H9 (cell line): ENCODE measurements around the gene ASIC3. TPM values are rescaled to one million over a fixed set of nuclear protein-coding genes. Genes with fewer than 3 reads are reported as not detected.

Source experiments
- DNase-seq: peaks from one replicate; pipeline ENCODE4 v3.0.0-alpha.2; 2017
- H2AFZ ChIP-seq: one replicate; pipeline ENCODE4 v1.6.1; 2013; ENCODE audit warnings: mild to moderate bottlenecking, low read length, control low read depth, moderate library complexity
- H2AK5ac ChIP-seq: 2 replicates; pipeline ENCODE4 v1.6.1; 2013; ENCODE audit warnings: low read length, control low read depth, mixed read lengths; ENCODE audit not compliant: insufficient read length
- H2BK120ac ChIP-seq: one replicate; pipeline ENCODE4 v1.6.1; 2013; ENCODE audit warnings: low read depth, mild to moderate bottlenecking, low read length, control low read depth, inconsistent platforms; ENCODE audit not compliant: poor library complexity, severe bottlenecking
- H2BK12ac ChIP-seq: 2 replicates; pipeline ENCODE4 v1.6.1; 2013; ENCODE audit warnings: low read length, control low read depth, mixed read lengths, low read depth; ENCODE audit not compliant: insufficient read length
- H2BK15ac ChIP-seq: 2 replicates; pipeline ENCODE4 v1.6.1; 2013; ENCODE audit warnings: low read depth, low read length, control low read depth
- H2BK20ac ChIP-seq: one replicate; pipeline ENCODE4 v1.6.1; 2013; ENCODE audit warnings: low read depth, mild to moderate bottlenecking, low read length, control low read depth, inconsistent platforms; ENCODE audit not compliant: poor library complexity, severe bottlenecking
- H2BK5ac ChIP-seq: 2 replicates; pipeline ENCODE4 v1.6.1; 2013; ENCODE audit warnings: low read length, control low read depth, mixed read lengths; ENCODE audit not compliant: insufficient read length
- H3K14ac ChIP-seq: 2 replicates; pipeline ENCODE4 v1.6.1; 2013; ENCODE audit warnings: low read length, control low read depth; ENCODE audit not compliant: insufficient read depth
- H3K18ac ChIP-seq: 2 replicates; pipeline ENCODE4 v1.6.1; 2013; ENCODE audit warnings: low read depth, mild to moderate bottlenecking, mixed read lengths, low read length, control low read depth; ENCODE audit not compliant: insufficient read length
- H3K23ac ChIP-seq: 2 replicates; pipeline ENCODE4 v1.6.1; 2013; ENCODE audit warnings: low read length, control low read depth, mixed read lengths, low read depth; ENCODE audit not compliant: insufficient read length
- H3K23me2 ChIP-seq: 2 replicates; pipeline ENCODE4 v1.6.1; 2013; ENCODE audit warnings: low read depth, mild to moderate bottlenecking, mixed read lengths, low read length, control low read depth; ENCODE audit not compliant: insufficient read length, poor library complexity, severe bottlenecking
- H3K27ac ChIP-seq: 2 replicates; pipeline ENCODE4 v1.5.1; 2013; ENCODE audit warnings: low read length, control low read depth, mixed read lengths, low read depth; ENCODE audit not compliant: insufficient read length
- H3K27me3 ChIP-seq: 2 replicates; pipeline ENCODE4 v1.6.1; 2013; ENCODE audit warnings: low read length, control low read depth, inconsistent platforms; ENCODE audit not compliant: insufficient read depth
- H3K4ac ChIP-seq: 2 replicates; pipeline ENCODE4 v1.6.1; 2013; ENCODE audit warnings: low read depth, mild to moderate bottlenecking, control low read depth, inconsistent platforms, low read length, moderate library complexity
- H3K4me1 ChIP-seq: 2 replicates; pipeline ENCODE4 v1.6.1; 2013; ENCODE audit warnings: low read length, control low read depth, inconsistent platforms; ENCODE audit not compliant: insufficient read depth
- H3K4me2 ChIP-seq: 2 replicates; pipeline ENCODE4 v1.6.1; 2013; ENCODE audit warnings: low read length, control low read depth, mixed read lengths; ENCODE audit not compliant: insufficient read length, insufficient read depth
- H3K56ac ChIP-seq: 2 replicates; pipeline ENCODE4 v1.6.1; 2013; ENCODE audit warnings: low read depth, mild to moderate bottlenecking, mixed read lengths, low read length, control low read depth; ENCODE audit not compliant: insufficient read length
- H3K79me1 ChIP-seq: 2 replicates; pipeline ENCODE4 v1.6.1; 2013; ENCODE audit warnings: low read depth, mild to moderate bottlenecking, moderate library complexity, low read length, control low read depth, inconsistent platforms; ENCODE audit not compliant: insufficient read depth, poor library complexity, severe bottlenecking
- H3K79me2 ChIP-seq: 2 replicates; pipeline ENCODE4 v1.6.1; 2013; ENCODE audit warnings: low read length, control low read depth, inconsistent platforms; ENCODE audit not compliant: insufficient read depth
- H3K9ac ChIP-seq: 2 replicates; pipeline ENCODE4 v1.6.1; 2013; ENCODE audit warnings: low read length, control low read depth, mixed read lengths; ENCODE audit not compliant: insufficient read length; ENCODE audit errors: extremely low read depth
- H3K9me3 ChIP-seq: one replicate; pipeline ENCODE4 v1.6.1; 2013; ENCODE audit warnings: low read depth, low read length, inconsistent platforms; ENCODE audit not compliant: control insufficient read depth
- H3T11ph ChIP-seq: one replicate; pipeline ENCODE4 v1.6.1; 2013; ENCODE audit warnings: mild to moderate bottlenecking, low read length, control low read depth, inconsistent platforms
- H4K20me1 ChIP-seq: one replicate; pipeline ENCODE4 v1.6.1; 2013; ENCODE audit not compliant: control insufficient read depth, insufficient read length, insufficient read depth
- H4K5ac ChIP-seq: 2 replicates; pipeline ENCODE4 v1.6.1; 2013; ENCODE audit warnings: low read depth, mild to moderate bottlenecking, mixed read lengths, low read length, control low read depth; ENCODE audit not compliant: insufficient read length
- H4K8ac ChIP-seq: replicated peaks from 2 replicates; pipeline ENCODE4 v1.6.1; 2013; ENCODE audit warnings: low read length, control low read depth, mixed read lengths, low read depth; ENCODE audit not compliant: insufficient read length
- H4K91ac ChIP-seq: 2 replicates; pipeline ENCODE4 v1.6.1; 2013; ENCODE audit warnings: low read depth, mild to moderate bottlenecking, moderate library complexity, mixed read lengths, low read length, control low read depth; ENCODE audit not compliant: insufficient read length
- H3K27ac Mint-ChIP-seq, 3 experiments: 2 replicates in 2 of 3; 3 replicates in 1 of 3; pipeline ENCODE4 v1.8.0; 2020 to 2021; ENCODE audit warnings: mixed read lengths in 3 of 3, mild to moderate bottlenecking in 1 of 3, moderate library complexity in 1 of 3
- H3K27me3 Mint-ChIP-seq: 2 replicates; pipeline ENCODE4 v1.8.0; 2021; ENCODE audit warnings: low read depth, mild to moderate bottlenecking, moderate library complexity, mixed read lengths
- H3K36me3 Mint-ChIP-seq, 3 experiments: 2 replicates in 2 of 3; 3 replicates in 1 of 3; pipeline ENCODE4 v1.8.0; 2020 to 2021; ENCODE audit warnings: low read depth in 3 of 3, mixed read lengths in 3 of 3; ENCODE audit not compliant: insufficient read depth in 1 of 3
- H3K4me1 Mint-ChIP-seq, 2 experiments: 2 replicates each; pipeline ENCODE4 v1.8.0; 2020; ENCODE audit warnings: mixed read lengths in 2 of 2
- H3K4me3 Mint-ChIP-seq, 2 experiments: 2 replicates in 1 of 2; 3 replicates in 1 of 2; pipeline ENCODE4 v1.8.0; 2020 to 2021; ENCODE audit warnings: mild to moderate bottlenecking in 2 of 2, mixed read lengths in 2 of 2, moderate library complexity in 1 of 2
- H3K9me3 Mint-ChIP-seq, 2 experiments: 2 replicates in 1 of 2; 3 replicates in 1 of 2; pipeline ENCODE4 v1.8.0; 2020; ENCODE audit warnings: mild to moderate bottlenecking in 2 of 2, mixed read lengths in 2 of 2, moderate library complexity in 1 of 2
- WGBS: extraction: QIAGEN DNeasy Blood & Tissue Kit; methylation state at CpG from one replicate; pipeline ENCODE4 v1.1.7; 2013; ENCODE audit warnings: missing lambda C conversion rate, low lambda C conversion rate, mixed read lengths; ENCODE audit not compliant: insufficient read length; ENCODE audit errors: extremely low coverage; 5-methylcytosine and 5-hydroxymethylcytosine counted together
- total RNA-seq: library from RNA; stranded (reverse); gene quantifications from 2 replicates; pipeline ENCODE4 v1.2.1, GENCODE V29; 2021
- TF ChIP-seq, protein P1 (sequence below): fragments of 200-600 bp; sonication (generic); conservative IDR thresholded peaks from 3 replicates; pipeline ENCODE4 v1.8.0; 2021; ENCODE audit warnings: antibody characterized with exemption, mild to moderate bottlenecking

Gene ASIC3
- total RNA-seq, 1 experiment from 2014 or later = 1.7 TPM

DNA sequence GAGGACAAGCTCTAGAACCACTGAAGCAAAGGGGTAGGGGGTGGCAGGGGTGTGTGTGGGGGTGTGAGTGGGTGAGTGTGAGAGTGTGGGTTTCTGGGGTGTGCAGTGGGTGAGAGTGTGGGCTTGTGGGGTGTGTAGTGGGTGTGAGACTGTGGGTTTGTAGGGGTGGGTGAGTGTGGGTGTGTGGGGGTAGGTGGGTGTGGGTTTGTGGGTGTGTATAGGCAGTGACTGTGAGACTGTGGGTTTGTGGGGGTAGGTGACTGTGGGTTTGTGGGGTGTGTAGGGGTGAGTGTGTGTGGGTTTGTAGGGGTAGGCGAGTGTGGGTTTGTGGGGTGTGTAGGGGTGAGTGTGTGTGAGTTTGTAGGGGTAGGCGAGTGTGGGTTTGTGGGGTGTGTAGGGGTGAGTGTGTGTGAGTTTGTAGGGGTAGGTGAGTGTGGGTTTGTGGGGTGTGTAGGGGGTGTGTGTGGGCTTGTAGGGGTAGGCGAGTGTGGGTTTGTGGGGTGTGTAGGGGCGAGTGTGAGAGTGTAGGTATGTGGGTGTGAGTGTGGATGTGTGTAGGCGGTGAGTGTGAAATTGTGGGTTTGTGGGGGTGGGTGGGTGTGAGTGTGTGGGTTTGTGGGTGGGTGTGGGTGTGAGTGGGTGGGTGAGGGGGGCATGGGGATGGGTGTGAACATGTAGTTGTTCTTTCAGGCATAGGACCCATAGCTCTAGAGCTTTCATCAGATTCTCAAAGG lies 48.7 kb upstream of the ASIC3 start:
- H2BK12ac ChIP-seq = no peak overlapping the region
- no peaks in the 10 kb centered on the region for H4K20me1 ChIP-seq
- no peaks in the 10 kb centered on the region for H3K79me2 ChIP-seq
- H3K56ac ChIP-seq = no peak overlapping the region
- no peak overlapping the region for H3K9ac ChIP-seq
- H3K27ac ChIP-seq = no peak overlapping the region
- no peak overlapping the region for H3T11ph ChIP-seq
- H3K27ac Mint-ChIP-seq = no peak overlapping the region
- TF ChIP-seq, protein P1, sequence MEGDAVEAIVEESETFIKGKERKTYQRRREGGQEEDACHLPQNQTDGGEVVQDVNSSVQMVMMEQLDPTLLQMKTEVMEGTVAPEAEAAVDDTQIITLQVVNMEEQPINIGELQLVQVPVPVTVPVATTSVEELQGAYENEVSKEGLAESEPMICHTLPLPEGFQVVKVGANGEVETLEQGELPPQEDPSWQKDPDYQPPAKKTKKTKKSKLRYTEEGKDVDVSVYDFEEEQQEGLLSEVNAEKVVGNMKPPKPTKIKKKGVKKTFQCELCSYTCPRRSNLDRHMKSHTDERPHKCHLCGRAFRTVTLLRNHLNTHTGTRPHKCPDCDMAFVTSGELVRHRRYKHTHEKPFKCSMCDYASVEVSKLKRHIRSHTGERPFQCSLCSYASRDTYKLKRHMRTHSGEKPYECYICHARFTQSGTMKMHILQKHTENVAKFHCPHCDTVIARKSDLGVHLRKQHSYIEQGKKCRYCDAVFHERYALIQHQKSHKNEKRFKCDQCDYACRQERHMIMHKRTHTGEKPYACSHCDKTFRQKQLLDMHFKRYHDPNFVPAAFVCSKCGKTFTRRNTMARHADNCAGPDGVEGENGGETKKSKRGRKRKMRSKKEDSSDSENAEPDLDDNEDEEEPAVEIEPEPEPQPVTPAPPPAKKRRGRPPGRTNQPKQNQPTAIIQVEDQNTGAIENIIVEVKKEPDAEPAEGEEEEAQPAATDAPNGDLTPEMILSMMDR = no peak
- no peaks in the 10 kb centered on the region for H3K9me3 ChIP-seq
- no peak overlapping the region for H3K23ac ChIP-seq
- no peak overlapping the region for H2BK5ac ChIP-seq
- peaks cover 0 to 7% of the 10 kb centered on the region in 2 experiments; a peak in 1 of 4 replicates for H3K4me1 Mint-ChIP-seq
- no peaks in the 10 kb centered on the region for H3K9me3 Mint-ChIP-seq
- peaks cover 0 to 2% (median 0%) of the 10 kb centered on the region in 3 experiments; a peak in 1 of 7 replicates for H3K36me3 Mint-ChIP-seq
- no peak overlapping the region for H2AFZ ChIP-seq
- no peaks in the 10 kb centered on the region; the same call in 1 of the 2 replicates for H3K4me1 ChIP-seq
- H2AK5ac ChIP-seq = no peak overlapping the region
- H3K4ac ChIP-seq = no peak overlapping the region
- H4K5ac ChIP-seq = no peak overlapping the region
- H2BK120ac ChIP-seq = no peak overlapping the region
- 100% methylated on average over 5 of the region's 5 CpGs for WGBS
- H3K18ac ChIP-seq = no peak overlapping the region
- H3K27me3 Mint-ChIP-seq = peaks cover 1% of the 10 kb centered on the region
- DNase-seq = no peak
- H3K27me3 ChIP-seq = no peaks in the 10 kb centered on the region
- H3K4me2 ChIP-seq = no peak overlapping the region
- H3K79me1 ChIP-seq = no peaks in the 10 kb centered on the region
- H4K8ac ChIP-seq = no peak overlapping the region
- H3K14ac ChIP-seq = no peak overlapping the region
- no peaks in the 10 kb centered on the region for H3K23me2 ChIP-seq
- no peak overlapping the region for H2BK15ac ChIP-seq
- H2BK20ac ChIP-seq = no peak overlapping the region
- H3K4me3 Mint-ChIP-seq = no peak overlapping the region
- no peak overlapping the region for H4K91ac ChIP-seq
